PC-3 (cell line): ENCODE results near the gene PIGU. TPM values are rescaled to one million over a fixed set of nuclear protein-coding genes. Genes with fewer than 3 reads are reported as not detected.

Experiments used
- ATAC-seq: fragments of 200-7000 bp; cut with Tn5 transposase; 2 replicates; pipeline ENCODE4 v1.9.1; 2020; ENCODE audit warnings: mild to moderate bottlenecking, moderate library complexity
- BruUV-seq: library from RNA; stranded (reverse); fragments of 400-500 nt; replicated peaks from 2 replicates; lab custom pipeline; 2021; lab: Mats Ljungman, UMichigan
- CTCF ChIA-PET: fragments of 300-600 bp; sonication (Branson Sonifier 250); formaldehyde crosslinking; loops from one replicate; lab custom pipeline; 2022; ENCODE audit warnings: antibody characterized with exemption; lab: Charles Lee
- POLR2A ChIA-PET: fragments of 300-600 bp; sonication (Branson Sonifier 250); formaldehyde crosslinking; loops from one replicate; lab custom pipeline; 2022; ENCODE audit warnings: antibody characterized with exemption; ENCODE audit not compliant: unreplicated experiment; lab: Charles Lee
- DNase-seq: peaks from one replicate; pipeline ENCODE4 v3.0.0-alpha.2; 2015
- H2AFZ ChIP-seq: fragments of 300-600 bp; sonication (generic); 2 replicates; pipeline ENCODE4 v1.6.0; 2016; ENCODE audit warnings: antibody characterized with exemption, low read length
- H3F3A ChIP-seq: fragments of 300-600 bp; sonication (generic); one replicate; pipeline ENCODE4 v1.6.0; 2017; ENCODE audit warnings: antibody characterized with exemption, low read length, control low read depth, mild to moderate bottlenecking; ENCODE audit not compliant: unreplicated experiment
- H3K27ac ChIP-seq: fragments of 300-600 bp; sonication (generic); 2 replicates; pipeline ENCODE4 v1.5.1; 2016; ENCODE audit warnings: mild to moderate bottlenecking, low read length
- H3K27me3 ChIP-seq: fragments of 300-600 bp; sonication (generic); 2 replicates; pipeline ENCODE4 v1.6.1; 2016; ENCODE audit warnings: low read length, mixed read lengths
- H3K36me3 ChIP-seq: fragments of 300-600 bp; sonication (generic); 2 replicates; pipeline ENCODE4 v1.6.1; 2016; ENCODE audit warnings: low read depth, mixed run types, low read length, mixed read lengths
- H3K4me1 ChIP-seq: fragments of 300-600 bp; sonication (generic); 2 replicates; pipeline ENCODE4 v1.5.1; 2016; ENCODE audit warnings: low read length; ENCODE audit not compliant: insufficient read depth
- H3K4me2 ChIP-seq: fragments of 300-600 bp; sonication (generic); 2 replicates; pipeline ENCODE4 v1.6.0; 2016; ENCODE audit warnings: low read length
- H3K4me3 ChIP-seq: fragments of 300-600 bp; sonication (generic); 2 replicates; pipeline ENCODE4 v1.5.1; 2016; ENCODE audit warnings: mild to moderate bottlenecking, low read length, mixed read lengths
- H3K79me2 ChIP-seq: fragments of 300-600 bp; sonication (generic); 2 replicates; pipeline ENCODE4 v1.6.1; 2017; ENCODE audit warnings: low read length, mixed read lengths
- H3K9ac ChIP-seq: fragments of 300-600 bp; sonication (generic); 2 replicates; pipeline ENCODE4 v1.6.0; 2016; ENCODE audit warnings: mild to moderate bottlenecking, low read length
- H3K9me2 ChIP-seq: fragments of 300-600 bp; sonication (generic); replicated peaks from 2 replicates; pipeline ENCODE4 v1.6.1; 2016; ENCODE audit warnings: mixed run types, low read length, mixed read lengths
- H3K9me3 ChIP-seq: fragments of 300-600 bp; sonication (generic); 2 replicates; pipeline ENCODE4 v1.6.1; 2016; ENCODE audit warnings: low read length, mixed read lengths
- H4K20me1 ChIP-seq: fragments of 300-600 bp; sonication (generic); 2 replicates; pipeline ENCODE4 v1.6.1; 2016; ENCODE audit warnings: low read length, mixed read lengths
- EZH2 ChIP-seq: fragments of 300-600 bp; sonication (generic); IDR thresholded peaks from one replicate; pipeline ENCODE4 v1.6.1; 2017; ENCODE audit warnings: antibody characterized with exemption, mild to moderate bottlenecking, low read length; ENCODE audit not compliant: unreplicated experiment
- EZH2phosphoT487 ChIP-seq: fragments of 300-600 bp; sonication (generic); IDR thresholded peaks from 2 replicates; pipeline ENCODE4 v1.6.1; 2018; ENCODE audit warnings: mild to moderate bottlenecking, antibody characterized with exemption, low read length, borderline replicate concordance
- intact Hi-C: fragments of 100-400 bp; cut with micrococcal nuclease; formaldehyde crosslinking; loops from 2 replicates; pipeline ENCODE4 v1.9.0; 2023
- total RNA-seq: library from RNA; depleted of rRNA; stranded (reverse); fragments of >200 nt; gene quantifications from 2 replicates; pipeline ENCODE4 v1.2.3, GENCODE V29; 2014
- TF ChIP-seq, protein P1 (sequence below): fragments of 300-600 bp; sonication (generic); conservative IDR thresholded peaks from 2 replicates; pipeline ENCODE4 v1.5.1; 2017; ENCODE audit warnings: antibody characterized with exemption, low read depth, mild to moderate bottlenecking, low read length

The PIGU gene
- total RNA-seq, 1 experiment from 2014 or later = 24.5 TPM

DNA sequence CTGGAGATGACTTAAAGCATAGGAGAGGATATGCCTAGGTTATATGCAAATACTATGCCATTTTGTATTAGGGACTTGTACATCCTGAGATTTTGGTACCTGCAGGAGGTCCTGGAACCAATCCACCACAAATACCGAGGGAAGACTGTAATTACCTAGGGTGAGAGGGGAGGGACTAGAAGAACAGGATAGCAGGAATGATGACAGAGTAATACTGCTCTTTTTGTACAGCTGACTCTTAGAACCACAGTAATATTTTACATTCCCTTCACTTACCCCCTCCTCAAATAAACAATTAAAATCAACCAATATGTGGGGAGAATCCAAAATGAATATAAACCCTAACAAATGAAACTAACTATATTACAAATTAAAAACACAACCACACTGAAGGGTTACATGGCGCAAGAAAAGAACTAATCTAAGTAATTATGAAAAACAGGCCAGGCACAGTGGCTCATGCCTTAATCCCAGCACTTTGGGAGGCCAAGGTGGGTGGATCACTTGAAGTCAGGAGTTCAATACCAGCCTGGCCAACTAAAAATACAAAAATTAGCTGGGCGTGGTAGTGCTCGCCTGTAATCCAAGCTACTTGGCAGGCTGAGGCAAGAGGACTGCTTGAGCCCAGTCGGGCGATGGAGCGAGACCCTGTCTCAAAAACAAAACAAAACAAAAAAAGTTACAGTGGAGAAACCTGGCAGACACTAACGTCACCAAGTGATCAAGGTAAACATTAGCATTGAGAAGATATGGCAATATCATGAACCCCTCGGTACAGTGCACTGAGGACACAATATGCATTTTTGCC is 81.3 kb downstream of the PIGU start:
- DNase-seq (no peak), ATAC-seq (no peak)
- no peaks in the 10 kb centered on the region for H3K36me3 ChIP-seq
- CTCF ChIA-PET = no interaction called here
- no peaks in the 10 kb centered on the region for H3K4me1 ChIP-seq
- no peak overlapping the region for H3K4me2 ChIP-seq
- H3K79me2 ChIP-seq = no peaks in the 10 kb centered on the region
- no peaks in the 10 kb centered on the region for H3F3A ChIP-seq
- TF ChIP-seq, protein P1, sequence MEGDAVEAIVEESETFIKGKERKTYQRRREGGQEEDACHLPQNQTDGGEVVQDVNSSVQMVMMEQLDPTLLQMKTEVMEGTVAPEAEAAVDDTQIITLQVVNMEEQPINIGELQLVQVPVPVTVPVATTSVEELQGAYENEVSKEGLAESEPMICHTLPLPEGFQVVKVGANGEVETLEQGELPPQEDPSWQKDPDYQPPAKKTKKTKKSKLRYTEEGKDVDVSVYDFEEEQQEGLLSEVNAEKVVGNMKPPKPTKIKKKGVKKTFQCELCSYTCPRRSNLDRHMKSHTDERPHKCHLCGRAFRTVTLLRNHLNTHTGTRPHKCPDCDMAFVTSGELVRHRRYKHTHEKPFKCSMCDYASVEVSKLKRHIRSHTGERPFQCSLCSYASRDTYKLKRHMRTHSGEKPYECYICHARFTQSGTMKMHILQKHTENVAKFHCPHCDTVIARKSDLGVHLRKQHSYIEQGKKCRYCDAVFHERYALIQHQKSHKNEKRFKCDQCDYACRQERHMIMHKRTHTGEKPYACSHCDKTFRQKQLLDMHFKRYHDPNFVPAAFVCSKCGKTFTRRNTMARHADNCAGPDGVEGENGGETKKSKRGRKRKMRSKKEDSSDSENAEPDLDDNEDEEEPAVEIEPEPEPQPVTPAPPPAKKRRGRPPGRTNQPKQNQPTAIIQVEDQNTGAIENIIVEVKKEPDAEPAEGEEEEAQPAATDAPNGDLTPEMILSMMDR = no peak
- no peak for TF ChIP-seq EZH2
- no peak for TF ChIP-seq EZH2phosphoT487
- H4K20me1 ChIP-seq = no peaks in the 10 kb centered on the region
- intact Hi-C loops = no loop called here
- no peak overlapping the region for H2AFZ ChIP-seq
- POLR2A ChIA-PET = no interaction called here
- H3K27ac ChIP-seq = no peak overlapping the region
- H3K9me3 ChIP-seq = no peaks in the 10 kb centered on the region
- H3K9ac ChIP-seq = no peak overlapping the region
- no peak overlapping the region for H3K4me3 ChIP-seq
- no TSS peak for BruUV-seq
- no peaks in the 10 kb centered on the region for H3K27me3 ChIP-seq
- H3K9me2 ChIP-seq = no peaks in the 10 kb centered on the region

DNA sequence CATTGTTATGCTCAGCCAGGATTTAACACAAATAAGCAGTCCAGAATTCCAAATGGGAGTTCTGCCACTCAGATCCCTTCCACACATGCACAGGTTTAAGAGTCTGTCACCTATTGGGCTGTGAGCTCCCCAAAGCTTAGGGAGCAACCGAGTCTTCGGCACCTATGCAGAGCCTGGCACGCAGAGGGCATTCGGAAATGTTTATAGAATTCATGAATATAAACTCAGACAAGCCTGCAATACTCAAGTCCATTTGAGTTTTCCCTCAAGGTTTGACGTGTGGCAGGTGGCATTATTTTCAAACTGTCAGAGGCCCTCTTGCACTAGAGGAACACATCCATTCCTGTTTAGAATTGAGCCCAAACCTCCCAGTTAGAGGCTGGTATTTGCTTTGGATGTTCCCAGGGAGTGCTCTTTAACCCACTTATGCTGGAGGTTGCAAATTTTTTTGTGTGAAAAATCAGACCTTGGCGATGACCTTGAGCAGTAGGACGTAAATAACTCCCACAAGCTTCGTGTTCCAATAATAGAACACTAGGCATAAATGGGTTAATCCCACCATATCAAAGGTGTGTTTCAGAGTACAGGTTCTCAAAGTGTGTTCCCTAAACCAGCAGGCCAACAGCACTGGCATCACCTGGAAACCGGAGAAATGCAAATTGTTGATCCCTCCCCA is 90.3 kb downstream of the PIGU start:
- Histone ChIP-seq H3K79me2 (no peaks in the 10 kb centered on the region), H3K36me3 (no peaks in the 10 kb centered on the region; the same call in 1 of the 2 replicates), H2AFZ (no peak overlapping the region), H4K20me1 (no peaks in the 10 kb centered on the region), H3K4me1 (0 out of 2 replicates have a peak, but pooled peaks cover 6% of the 10 kb centered on the region), H3K4me2 (no peak overlapping the region), H3K9me2 (no peaks in the 10 kb centered on the region), H3K27ac (no peak overlapping the region), H3F3A (no peaks in the 10 kb centered on the region), H3K4me3 (no peak overlapping the region), H3K9me3 (no peaks in the 10 kb centered on the region), H3K9ac (no peak overlapping the region), H3K27me3 (no peaks in the 10 kb centered on the region)
- no peak for DNase-seq
- no peak for ATAC-seq
- ChIA-PET CTCF (no interaction called here), POLR2A (no interaction called here)
- no TSS peak for BruUV-seq
- intact Hi-C loops = no loop called here
- TF ChIP-seq, protein P1 = no peak
- TF ChIP-seq EZH2 (no peak), EZH2phosphoT487 (no peak)
